ENCODE results near the gene CD9.
"Not testable (repeated sequence)": the region's sequence is repeated elsewhere in the genome, so short reads cannot be mapped to it uniquely, and the experiment has no call there.

CD9 gene

DNA sequence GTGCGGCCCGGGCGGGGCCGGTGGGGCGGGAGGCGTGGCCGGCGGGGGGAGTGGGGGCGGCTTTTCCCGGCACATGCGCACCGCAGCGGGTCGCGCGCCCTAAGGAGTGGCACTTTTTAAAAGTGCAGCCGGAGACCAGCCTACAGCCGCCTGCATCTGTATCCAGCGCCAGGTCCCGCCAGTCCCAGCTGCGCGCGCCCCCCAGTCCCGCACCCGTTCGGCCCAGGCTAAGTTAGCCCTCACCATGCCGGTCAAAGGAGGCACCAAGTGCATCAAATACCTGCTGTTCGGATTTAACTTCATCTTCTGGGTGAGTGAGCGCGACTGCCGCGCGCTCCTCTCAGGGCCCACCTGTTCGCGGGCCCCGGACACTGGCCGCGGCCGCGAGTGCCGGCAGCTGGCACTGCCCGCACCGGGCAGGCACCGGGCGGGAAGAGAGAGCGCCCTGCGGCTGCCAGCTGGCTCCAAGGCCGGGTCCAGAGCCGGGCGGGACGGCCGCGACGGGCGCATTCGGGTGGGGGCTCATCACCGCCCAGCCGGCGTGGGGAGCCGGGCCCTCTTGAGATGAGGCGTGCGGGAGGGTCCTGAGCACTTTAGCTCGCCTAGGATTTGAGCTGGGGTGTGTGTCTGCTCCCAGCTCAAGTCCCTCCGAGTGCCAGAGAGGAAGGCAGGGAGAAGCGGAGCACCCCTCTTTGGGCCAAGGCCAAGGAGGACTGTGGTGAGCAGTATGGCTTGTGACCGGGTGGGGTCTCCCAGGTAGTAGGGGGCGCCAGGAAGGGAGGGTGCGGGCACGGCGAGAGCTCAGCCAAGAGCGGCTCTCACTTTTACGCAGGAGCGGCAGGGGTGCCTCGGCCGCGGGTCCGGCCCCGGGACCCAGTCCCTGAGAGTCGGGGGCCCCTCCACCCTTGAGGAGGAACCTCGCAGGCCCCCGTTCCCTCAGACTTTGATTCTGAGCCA, at the start of gene CD9:
CD9 (plus strand) TSS at position 145 of the 957 bp plus-strand sequence; CDS start at position 245, 100 bp downstream.
- peak; percentile 58 for DNase-seq (ENCODE audit: low read depth)

DNA sequence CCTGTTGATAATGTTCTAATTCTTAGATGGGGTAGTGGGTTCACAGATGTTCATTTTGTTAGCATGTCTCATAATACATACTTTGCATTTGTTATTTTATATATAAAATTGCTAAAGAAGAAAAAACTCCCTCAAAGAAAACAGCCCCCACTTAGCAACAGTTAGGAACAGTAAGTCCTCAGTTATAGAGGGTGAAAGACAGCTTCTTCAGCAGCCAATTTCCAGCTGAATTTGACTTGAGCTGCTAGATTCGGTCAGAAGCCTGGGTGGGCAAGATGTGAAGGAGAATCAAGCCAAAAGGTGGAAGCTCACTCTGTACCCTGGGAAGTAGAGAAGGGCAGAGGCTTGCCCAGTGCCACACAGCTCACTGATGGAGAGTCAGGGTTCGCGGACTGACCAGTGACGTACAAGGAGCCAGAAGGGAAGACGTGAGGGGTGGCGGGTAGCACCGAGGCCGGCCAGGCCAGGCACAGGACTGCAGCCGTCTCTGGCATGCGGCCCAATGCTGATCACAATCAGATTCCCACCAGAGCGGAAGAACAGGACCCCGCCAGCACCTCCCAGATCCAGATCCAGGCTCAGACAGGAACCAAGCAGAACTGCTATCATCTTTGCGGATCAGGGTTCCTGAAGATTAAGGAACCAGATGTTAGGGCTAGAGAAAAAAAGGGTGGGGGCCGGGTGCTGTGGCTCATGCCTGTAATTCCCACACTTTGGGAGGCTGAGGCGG, 45.3 kb upstream of the CD9 start:
- DNase-seq (ENCODE audit: low read depth): no peak

DNA sequence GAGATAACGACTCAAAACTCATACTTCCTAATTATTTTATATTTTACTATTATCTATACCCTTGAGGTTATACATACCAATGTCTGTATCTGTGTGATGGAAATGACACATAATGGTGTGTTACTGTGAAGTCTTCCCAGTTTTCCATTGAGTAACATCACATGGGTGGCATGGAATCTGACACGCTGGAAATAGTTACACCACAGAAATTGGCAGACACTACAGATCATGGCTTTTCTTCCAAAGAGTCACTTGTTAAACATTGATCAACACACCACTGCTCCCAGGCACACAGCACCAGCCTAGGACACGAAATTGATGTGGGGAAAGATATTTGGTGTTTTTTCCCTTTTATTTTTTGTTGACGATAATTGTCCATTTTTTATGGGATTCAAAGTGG, 42.7 kb upstream of the CD9 start:
- DNase-seq (ENCODE audit: low read depth): no peak

DNA sequence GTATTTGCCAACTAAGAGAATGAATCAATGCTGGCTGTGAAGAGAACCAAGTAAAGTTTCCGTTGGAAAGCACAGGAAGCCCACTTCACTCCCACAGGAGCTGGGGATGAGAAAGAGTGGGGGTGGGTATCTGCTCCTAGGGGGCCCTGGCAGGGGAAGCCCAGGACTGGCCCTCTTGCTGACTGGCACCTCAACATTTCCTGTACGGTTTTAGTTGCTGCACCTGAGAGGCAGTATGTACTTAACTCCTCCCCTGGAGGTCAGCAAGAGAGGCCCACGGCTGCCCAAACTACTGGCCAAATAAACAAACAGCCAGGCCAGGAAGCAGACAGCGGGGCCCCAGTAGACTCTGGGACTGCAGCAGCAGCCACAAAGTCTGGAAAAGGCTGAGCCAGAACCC, 41.9 kb upstream of the CD9 start:
- no peak for DNase-seq (ENCODE audit: low read depth)

DNA sequence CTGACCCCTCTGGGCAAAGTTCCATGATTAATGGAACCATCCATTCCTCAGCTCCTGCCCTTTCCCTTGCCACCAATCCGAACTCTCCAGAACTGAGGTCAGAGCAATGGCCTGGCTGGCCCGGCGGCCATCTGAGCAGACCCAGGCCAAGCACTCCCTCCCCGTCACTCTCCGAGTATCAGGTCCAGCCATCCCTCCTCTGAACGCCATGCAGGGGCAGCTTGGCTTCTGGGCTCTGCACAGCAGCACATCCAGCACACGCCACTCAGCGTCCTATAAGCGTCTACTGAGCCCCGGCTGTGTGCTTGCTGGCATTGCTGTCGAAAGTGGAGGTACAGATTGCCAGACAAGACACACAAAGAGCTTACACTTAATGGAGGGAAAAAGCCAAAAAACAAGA, 41.5 kb upstream of the CD9 start:
- DNase-seq (ENCODE audit: low read depth): no peak

GRCh38 chr12:6159166-6160011, 40.8 kb upstream of the CD9 start:
- DNase-seq (ENCODE audit: low read depth): not testable (repeated sequence)

DNA sequence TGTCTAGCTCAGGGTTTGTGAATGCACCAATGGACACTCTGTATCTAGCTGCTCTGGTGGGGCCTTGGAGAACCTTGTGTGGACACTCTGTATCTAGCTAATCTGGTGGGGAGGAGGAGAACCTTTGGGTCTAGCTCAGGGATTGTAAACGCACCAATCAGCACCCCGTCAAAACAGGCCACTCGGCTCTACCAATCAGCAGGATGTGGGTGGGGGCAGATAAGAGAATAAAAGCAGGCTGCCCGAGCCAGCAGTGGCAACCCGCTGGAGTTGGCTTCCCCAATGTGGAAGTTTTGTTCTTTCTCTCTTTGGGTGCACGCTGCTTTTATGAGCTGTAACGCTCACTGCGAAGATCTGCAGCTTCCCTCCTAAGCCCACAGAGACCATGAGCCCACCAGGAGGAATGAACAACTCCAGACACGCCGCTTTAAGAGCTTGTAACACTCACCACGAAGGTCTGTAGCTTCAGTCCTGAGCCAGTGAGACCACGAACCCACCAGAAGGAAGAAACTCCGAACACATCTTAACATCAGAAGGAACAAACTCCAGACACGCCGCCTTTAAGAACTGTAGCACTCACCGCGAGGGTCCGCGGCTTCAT, 40.1 kb upstream of the CD9 start:
- DNase-seq (ENCODE audit: low read depth): not testable (repeated sequence)

DNA sequence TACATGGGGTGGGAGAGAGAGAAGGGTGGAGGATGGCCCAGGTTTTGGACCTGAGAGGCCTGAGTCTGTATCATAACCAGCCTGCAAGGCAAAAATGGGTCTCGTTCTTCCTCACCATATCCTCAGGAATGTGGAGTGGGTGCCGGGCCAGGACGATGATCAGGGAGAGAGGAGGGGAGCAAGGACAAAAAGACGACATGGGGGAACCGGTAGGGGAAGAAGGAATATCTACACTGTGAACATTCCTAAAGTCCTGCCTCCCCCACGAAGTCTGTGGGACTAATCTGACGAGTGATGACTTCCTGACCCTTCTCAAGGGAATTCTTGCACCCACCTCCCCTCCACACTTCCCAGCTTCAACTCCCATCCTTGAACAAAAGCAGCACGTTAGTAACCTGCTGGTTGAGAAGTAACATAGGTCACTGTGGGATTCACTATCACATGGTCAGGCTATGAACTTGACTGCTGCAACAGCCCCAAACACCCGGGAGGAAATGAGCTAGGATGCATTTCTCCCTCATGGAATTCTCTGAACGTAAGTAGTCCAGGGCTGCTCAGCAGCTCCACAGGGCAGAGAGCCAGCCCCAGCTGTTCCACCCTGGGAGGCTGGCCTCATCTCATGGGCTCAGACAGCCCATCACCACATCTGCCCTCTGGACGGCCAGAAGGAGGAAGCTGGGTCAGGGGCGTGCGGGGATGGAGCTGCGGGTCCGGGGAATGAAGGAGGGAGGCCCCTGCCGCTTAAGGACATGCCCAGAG, 38.9 kb upstream of the CD9 start:
- peak; percentile 69 for DNase-seq (ENCODE audit: low read depth)

GRCh38 chr12:6163416-6164060, 36.7 kb upstream of the CD9 start:
- DNase-seq (ENCODE audit: low read depth): no peak

- peak; percentile 83 for DNase-seq (ENCODE audit: low read depth)
Observed at GRCh38 chr12:6165395-6165794, 34.8 kb upstream of the CD9 start.

GRCh38 chr12:6166808-6167207, 33.4 kb upstream of the CD9 start:
- DNase-seq (ENCODE audit: low read depth): no peak

DNA sequence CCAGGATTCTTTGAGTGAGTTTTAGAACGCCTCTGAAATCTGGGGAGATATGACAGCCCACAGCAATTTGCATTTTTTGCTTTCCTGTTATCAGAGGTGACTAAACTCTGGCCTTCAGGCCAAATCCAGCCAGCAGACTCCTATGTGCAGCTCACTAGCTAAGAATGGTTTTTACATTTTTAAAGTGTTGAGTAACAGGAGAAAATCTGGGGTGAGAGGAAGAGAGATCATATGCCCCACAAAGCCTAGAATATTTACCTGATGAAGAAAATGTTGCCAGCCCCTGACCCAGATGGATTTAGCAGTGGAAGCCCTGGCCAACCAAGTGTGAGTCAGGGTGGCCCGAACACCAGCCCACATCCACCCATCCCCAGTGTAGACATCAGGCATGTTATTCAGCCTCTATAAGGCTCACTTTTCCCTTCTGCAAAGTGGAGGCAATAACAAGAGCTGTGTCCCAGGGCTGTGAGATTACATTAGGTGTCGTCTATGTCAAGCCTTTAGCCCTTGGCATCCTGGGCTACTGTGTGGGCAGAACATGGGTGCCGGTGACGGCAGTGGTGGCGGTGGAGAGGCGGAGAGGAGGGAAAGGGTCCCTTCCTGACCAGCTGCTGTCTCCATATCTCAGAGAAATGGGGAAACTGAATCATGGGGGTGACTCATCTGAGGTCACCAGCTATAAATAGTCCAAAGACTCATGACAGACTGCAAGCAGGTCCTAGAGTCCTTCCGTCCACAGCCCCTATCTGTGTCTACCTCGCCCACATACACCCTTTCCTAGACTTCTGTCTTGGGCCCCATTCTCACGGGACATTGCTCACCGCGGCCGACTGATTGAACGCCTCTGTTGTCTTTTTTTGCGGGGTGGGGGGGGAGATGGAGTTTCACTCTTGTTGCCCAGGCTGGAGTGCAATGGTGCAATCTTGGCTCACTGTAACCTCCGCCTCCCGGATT, 32.6 kb upstream of the CD9 start:
- DNase-seq (ENCODE audit: low read depth): peak; percentile 96

- DNase-seq (ENCODE audit: low read depth): no peak
Observed at GRCh38 chr12:6171409-6172015, 28.7 kb upstream of the CD9 start.

- no peak for DNase-seq (ENCODE audit: low read depth)
Observed at GRCh38 chr12:6172086-6172485, 28.1 kb upstream of the CD9 start.

DNA sequence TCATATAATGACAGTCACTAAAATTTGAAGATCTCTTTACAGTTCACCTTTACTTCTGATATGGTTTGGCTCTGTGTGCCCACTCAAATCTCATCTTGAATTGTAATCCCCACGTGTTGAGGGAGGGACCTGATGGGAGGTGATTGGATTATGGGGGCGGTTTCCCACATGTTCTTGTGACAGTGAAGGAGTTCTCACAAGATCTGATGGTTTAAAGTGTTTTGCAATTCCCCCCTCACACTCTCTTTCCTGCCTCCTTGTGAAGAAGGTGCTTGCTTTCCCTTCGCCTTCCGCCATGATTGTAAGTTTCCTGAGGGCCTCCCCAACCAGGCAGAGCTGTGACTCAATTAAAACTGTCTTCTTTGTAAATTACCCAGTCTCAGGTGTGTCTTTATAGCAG, 27.3 kb upstream of the CD9 start:
- DNase-seq (ENCODE audit: low read depth): no peak

DNA sequence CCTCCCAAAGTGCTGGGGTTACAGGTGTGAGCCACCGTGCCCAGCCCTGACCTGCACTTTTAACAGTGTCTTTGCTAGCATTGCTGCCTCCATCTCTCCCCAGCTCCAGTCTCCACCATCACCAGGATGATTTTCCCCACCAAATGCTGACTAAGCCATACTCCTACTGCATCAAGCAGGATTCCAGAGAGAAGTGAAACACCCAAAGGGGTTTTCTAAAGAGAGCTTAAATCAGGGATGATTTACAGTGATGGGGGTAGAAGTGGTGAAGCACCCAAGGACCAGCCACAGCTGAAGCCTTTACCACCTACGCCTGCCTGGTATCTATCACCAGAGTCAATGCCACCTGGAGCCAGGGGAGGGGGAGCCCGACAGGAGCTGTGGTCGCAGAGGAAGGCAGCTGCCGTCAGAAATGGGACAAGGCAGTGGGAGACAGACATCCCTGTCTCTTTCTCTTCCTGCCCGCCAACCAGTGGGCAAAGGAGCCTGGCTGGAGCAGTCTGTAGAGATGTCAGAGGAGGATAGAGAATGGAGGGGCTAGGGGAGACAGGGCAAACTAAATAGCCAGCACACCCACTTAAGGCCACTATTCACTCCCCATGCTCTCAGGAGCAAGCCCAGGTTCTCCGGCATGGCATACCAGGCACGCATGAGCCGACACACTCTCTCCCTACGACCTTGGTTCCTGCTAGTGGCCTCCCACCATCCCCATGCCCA, 22.4 kb upstream of the CD9 start:
- DNase-seq (ENCODE audit: low read depth): no peak

DNA sequence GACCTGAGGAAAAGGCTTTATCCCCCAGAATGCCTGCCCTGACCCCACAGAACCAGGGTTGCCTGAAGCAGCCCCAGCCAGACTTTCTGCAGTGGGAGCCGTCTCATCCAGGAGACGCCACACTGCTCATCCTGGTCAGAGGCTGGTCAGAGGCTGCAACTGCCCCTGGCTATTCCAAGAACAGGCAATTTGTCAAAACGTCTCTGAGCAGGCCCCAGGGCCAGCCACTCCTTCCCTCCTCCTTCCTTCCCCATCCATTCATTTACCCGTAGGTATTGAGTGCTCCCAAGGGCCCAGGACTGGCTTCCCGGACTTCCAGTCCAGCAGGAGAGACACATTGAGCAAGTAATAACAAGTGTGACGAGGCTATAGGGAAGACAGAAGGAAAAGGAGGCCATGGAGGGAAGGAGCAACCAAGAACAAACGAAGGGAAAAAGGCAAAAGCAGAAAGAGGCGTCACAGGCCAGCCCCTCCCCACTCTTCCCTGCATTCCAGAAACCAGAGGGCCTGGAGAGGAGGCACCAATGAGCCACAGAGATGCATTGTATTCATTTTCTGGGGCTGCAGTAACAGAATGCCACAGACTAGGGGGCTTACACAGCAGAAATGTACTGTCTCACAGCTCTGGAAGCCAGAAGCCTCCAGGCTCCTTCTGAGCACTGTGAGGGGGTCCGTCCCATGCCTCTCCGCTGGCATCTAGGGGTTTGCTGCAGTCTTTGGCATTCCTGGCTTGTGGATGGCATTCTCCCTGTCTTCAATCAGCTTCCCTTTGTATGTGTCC, 21.0 kb upstream of the CD9 start:
- DNase-seq (ENCODE audit: low read depth): peak; percentile 77

All from EH (cell line).